Endothelial cell of umbilical vein (primary cell): ENCODE measurements around the gene DMD.

Experiments used
- EZH2 ChIP-seq: IDR thresholded peaks from 2 replicates; pipeline ENCODE4 v1.6.1; 2012; ENCODE audit warnings: borderline replicate concordance, low read depth, mild to moderate bottlenecking, moderate library complexity, low read length, inconsistent platforms; ENCODE audit not compliant: severe bottlenecking
- FOS ChIP-seq: IDR thresholded peaks from 2 replicates; pipeline ENCODE4 v1.6.1; 2011; ENCODE audit warnings: mild to moderate bottlenecking, low read length, moderate library complexity, borderline replicate concordance; ENCODE audit not compliant: insufficient read depth
- GATA2 ChIP-seq: IDR thresholded peaks from 2 replicates; pipeline ENCODE4 v1.7.0; 2011; ENCODE audit warnings: low read depth, mild to moderate bottlenecking, moderate library complexity, mixed read lengths, low read length; ENCODE audit not compliant: insufficient read length, insufficient read depth
- MYC ChIP-seq: IDR thresholded peaks from one replicate; pipeline ENCODE4 v1.6.1; 2011; ENCODE audit warnings: mild to moderate bottlenecking, low read depth, low read length
- POLR2A ChIP-seq: IDR thresholded peaks from 2 replicates; pipeline ENCODE4 v1.6.1; 2012; ENCODE audit warnings: low read depth, mild to moderate bottlenecking, control low read depth, low read length
- POLR2AphosphoS5 ChIP-seq: IDR thresholded peaks from 2 replicates; pipeline ENCODE4 v1.6.1; 2012; ENCODE audit warnings: low read depth, mild to moderate bottlenecking, control low read depth, low read length, moderate library complexity; ENCODE audit not compliant: insufficient read depth
- TF ChIP-seq, protein P1 (sequence below), 2 donors: IDR thresholded peaks; 1 replicate in 1 of 2; 2 replicates in 1 of 2; pipeline ENCODE4 v1.5.1; 2011; ENCODE audit warnings: low read length in 2 of 2, mild to moderate bottlenecking in 2 of 2, moderate library complexity in 2 of 2, control low read depth in 1 of 2, inconsistent platforms in 1 of 2, low read depth in 1 of 2; ENCODE audit not compliant: insufficient read depth in 1 of 2; ENCODE audit errors: extremely low read depth in 1 of 2
- TF ChIP-seq, protein P2 (sequence below): IDR thresholded peaks from 2 replicates; pipeline ENCODE4 v1.6.1; 2011; ENCODE audit not compliant: insufficient read depth, insufficient read length

- TF ChIP-seq, protein P1, sequence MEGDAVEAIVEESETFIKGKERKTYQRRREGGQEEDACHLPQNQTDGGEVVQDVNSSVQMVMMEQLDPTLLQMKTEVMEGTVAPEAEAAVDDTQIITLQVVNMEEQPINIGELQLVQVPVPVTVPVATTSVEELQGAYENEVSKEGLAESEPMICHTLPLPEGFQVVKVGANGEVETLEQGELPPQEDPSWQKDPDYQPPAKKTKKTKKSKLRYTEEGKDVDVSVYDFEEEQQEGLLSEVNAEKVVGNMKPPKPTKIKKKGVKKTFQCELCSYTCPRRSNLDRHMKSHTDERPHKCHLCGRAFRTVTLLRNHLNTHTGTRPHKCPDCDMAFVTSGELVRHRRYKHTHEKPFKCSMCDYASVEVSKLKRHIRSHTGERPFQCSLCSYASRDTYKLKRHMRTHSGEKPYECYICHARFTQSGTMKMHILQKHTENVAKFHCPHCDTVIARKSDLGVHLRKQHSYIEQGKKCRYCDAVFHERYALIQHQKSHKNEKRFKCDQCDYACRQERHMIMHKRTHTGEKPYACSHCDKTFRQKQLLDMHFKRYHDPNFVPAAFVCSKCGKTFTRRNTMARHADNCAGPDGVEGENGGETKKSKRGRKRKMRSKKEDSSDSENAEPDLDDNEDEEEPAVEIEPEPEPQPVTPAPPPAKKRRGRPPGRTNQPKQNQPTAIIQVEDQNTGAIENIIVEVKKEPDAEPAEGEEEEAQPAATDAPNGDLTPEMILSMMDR (IDR thresholded peaks at IDR 0.05; ENCODE audit: extremely low read depth in 1 of 2, insufficient read depth in 1 of 2, low read depth in 1 of 2, low read length in 2 of 2), result no peak
- no peak for TF ChIP-seq POLR2A
- TF ChIP-seq MYC, result no peak
- no peak for TF ChIP-seq EZH2
- no peak for TF ChIP-seq POLR2AphosphoS5
- no peak for TF ChIP-seq FOS
- no peak for TF ChIP-seq GATA2
- TF ChIP-seq, protein P2, sequence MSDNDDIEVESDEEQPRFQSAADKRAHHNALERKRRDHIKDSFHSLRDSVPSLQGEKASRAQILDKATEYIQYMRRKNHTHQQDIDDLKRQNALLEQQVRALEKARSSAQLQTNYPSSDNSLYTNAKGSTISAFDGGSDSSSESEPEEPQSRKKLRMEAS, result no peak
Observed at GRCh38 chrX:33062041-33062440, 149.3 kb downstream of the DMD start.
